Upper lobe of right lung (tissue), 1 donor: ENCODE data around the gene BRD3OS. TPM values are rescaled to one million over a fixed set of nuclear protein-coding genes. Genes with fewer than 3 reads are reported as not detected.
"Not testable (repeated sequence)": the region's sequence is repeated elsewhere in the genome, so short reads cannot be mapped to it uniquely, and the experiment has no call there.

Experiments
- ATAC-seq: fragments of 200-7000 bp; cut with Tn5 transposase; one replicate; pipeline ENCODE4 v1.9.1; 2020; ENCODE audit warnings: mild to moderate bottlenecking, moderate library complexity
- DNase-seq: peaks from one replicate; pipeline ENCODE4 v3.0.0-alpha.2; 2020
- H3K27ac ChIP-seq: fragments of 200-600 bp; one replicate; pipeline ENCODE4 v1.8.0; 2022
- H3K27me3 ChIP-seq: fragments of 200-600 bp; one replicate; pipeline ENCODE4 v1.8.0; 2022; ENCODE audit warnings: mild to moderate bottlenecking
- H3K36me3 ChIP-seq: fragments of 200-600 bp; one replicate; pipeline ENCODE4 v1.8.0; 2022
- H3K4me1 ChIP-seq: fragments of 200-600 bp; one replicate; pipeline ENCODE4 v1.8.0; 2022
- H3K4me3 ChIP-seq: fragments of 200-600 bp; one replicate; pipeline ENCODE4 v1.8.0; 2022; ENCODE audit warnings: mild to moderate bottlenecking
- H3K9me3 ChIP-seq: fragments of 200-600 bp; one replicate; pipeline ENCODE4 v1.8.0; 2022
- intact Hi-C: fragments of 100-400 bp; cut with DNase I; formaldehyde crosslinking; loops from one replicate; pipeline ENCODE4 v1.11.0; 2022
- total RNA-seq: library from RNA; stranded (reverse); fragmentation: NEBNext Ultra II Directional; extraction: Animal tissue kit (Norgen Biotek cat#: 25700); gene quantifications from one replicate; pipeline ENCODE4 v1.2.1, GENCODE V29; 2021
- TF ChIP-seq, protein P1 (sequence below): fragments of 200-600 bp; IDR thresholded peaks from one replicate; pipeline ENCODE4 v1.8.0; 2022; ENCODE audit warnings: antibody characterized with exemption
- donor health status: DM: no; HTN: yes; CAD: no; lungs with severe emphysema.

The BRD3OS gene
- total RNA-seq, 1 donor from 2014 or later = 10.7 TPM

DNA sequence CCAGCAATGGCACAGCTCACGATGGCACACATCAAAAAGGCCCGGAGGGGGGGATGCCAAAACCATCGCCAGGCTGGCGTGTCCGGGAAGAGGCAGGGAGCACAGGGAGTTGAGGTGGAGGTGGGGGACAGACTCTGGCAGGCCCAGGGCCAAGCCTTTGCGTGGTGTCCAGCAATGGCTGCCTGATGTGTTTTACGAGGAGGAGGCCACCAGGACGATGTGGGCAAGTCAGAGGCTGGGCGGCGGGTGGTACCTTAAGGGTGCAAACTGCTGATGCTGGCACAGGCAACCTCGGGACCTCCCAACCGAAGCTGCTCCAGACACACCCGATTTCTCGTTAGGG, 37.9 kb upstream of the BRD3OS start:
- DNase-seq = peak; percentile 46
- H3K27ac ChIP-seq = no peak overlapping the region
- H3K27me3 ChIP-seq = no peaks in the 10 kb centered on the region
- no peak for ATAC-seq
- TF ChIP-seq, protein P1, sequence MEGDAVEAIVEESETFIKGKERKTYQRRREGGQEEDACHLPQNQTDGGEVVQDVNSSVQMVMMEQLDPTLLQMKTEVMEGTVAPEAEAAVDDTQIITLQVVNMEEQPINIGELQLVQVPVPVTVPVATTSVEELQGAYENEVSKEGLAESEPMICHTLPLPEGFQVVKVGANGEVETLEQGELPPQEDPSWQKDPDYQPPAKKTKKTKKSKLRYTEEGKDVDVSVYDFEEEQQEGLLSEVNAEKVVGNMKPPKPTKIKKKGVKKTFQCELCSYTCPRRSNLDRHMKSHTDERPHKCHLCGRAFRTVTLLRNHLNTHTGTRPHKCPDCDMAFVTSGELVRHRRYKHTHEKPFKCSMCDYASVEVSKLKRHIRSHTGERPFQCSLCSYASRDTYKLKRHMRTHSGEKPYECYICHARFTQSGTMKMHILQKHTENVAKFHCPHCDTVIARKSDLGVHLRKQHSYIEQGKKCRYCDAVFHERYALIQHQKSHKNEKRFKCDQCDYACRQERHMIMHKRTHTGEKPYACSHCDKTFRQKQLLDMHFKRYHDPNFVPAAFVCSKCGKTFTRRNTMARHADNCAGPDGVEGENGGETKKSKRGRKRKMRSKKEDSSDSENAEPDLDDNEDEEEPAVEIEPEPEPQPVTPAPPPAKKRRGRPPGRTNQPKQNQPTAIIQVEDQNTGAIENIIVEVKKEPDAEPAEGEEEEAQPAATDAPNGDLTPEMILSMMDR = no peak
- no peaks in the 10 kb centered on the region for H3K9me3 ChIP-seq
- no peak overlapping the region for H3K4me3 ChIP-seq
- intact Hi-C loops = no loop called here
- peaks cover 13% of the 10 kb centered on the region for H3K4me1 ChIP-seq
- no peaks in the 10 kb centered on the region for H3K36me3 ChIP-seq

DNA sequence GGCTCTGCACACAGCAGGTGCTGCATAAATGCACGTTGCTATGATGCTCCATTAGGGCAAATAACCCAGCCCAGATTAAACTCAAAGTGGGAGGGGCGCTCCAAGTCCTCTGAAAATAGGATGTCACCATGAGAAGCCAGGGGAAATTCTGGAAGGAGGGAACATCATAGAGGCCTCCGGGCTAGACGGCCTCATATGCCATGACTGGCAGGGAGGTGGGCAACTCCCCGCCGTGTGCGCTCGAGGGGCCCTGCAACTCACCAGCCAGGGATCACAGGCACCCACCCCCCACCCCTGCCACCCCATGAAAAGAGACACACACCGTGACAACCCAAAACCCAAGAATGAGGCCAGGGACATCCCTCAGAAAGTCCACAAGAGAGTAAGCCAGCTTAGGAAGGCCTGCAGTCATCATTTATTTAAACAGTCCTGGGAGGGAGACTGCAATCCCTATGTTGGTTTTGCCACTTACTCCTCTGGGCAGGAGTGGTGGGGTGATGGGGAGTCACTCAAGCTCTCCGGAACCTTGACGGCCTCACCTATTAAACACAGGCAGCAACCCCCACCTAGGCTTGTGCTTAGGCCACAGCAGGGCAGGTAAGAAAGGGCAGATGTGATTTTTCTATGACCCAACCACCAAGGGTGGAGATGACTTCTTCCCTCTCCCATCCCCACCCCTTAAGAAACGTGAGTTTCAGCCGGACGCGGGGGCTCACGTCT, 37.2 kb upstream of the BRD3OS start:
- H3K36me3 ChIP-seq = no peaks in the 10 kb centered on the region
- no peaks in the 10 kb centered on the region for H3K9me3 ChIP-seq
- intact Hi-C loops = no loop called here
- TF ChIP-seq, protein P1 = no peak
- DNase-seq = no peak
- H3K27ac ChIP-seq = no peak overlapping the region
- H3K4me1 ChIP-seq = peaks cover 14% of the 10 kb centered on the region
- no peak for ATAC-seq
- no peak overlapping the region for H3K4me3 ChIP-seq
- H3K27me3 ChIP-seq = no peaks in the 10 kb centered on the region

DNA sequence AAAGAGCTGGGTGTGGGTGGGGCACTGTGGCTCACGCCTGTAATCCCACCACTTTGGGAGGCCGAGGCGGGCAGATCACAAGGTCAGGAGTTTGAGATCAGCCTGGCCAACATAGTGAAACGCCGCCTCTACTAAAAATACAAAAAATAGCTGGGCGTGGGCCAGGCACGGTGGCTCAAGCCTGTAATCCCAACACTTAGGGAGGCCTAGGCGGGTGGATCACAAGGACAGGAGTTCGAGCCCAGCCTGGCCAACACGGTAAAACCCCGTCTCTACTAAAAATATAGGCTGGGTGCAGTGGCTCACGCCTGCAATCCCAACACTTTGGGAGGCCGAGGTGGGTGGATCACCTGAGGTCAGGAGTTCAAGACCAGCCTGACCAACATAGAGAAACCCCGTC, 36.5 kb upstream of the BRD3OS start:
- H3K27ac ChIP-seq, H3K4me3 ChIP-seq, ATAC-seq, H3K9me3 ChIP-seq, intact Hi-C loops, DNase-seq, H3K27me3 ChIP-seq, H3K36me3 ChIP-seq: not testable (repeated sequence)
- H3K4me1 ChIP-seq = peaks cover 20% of the 10 kb centered on the region

DNA sequence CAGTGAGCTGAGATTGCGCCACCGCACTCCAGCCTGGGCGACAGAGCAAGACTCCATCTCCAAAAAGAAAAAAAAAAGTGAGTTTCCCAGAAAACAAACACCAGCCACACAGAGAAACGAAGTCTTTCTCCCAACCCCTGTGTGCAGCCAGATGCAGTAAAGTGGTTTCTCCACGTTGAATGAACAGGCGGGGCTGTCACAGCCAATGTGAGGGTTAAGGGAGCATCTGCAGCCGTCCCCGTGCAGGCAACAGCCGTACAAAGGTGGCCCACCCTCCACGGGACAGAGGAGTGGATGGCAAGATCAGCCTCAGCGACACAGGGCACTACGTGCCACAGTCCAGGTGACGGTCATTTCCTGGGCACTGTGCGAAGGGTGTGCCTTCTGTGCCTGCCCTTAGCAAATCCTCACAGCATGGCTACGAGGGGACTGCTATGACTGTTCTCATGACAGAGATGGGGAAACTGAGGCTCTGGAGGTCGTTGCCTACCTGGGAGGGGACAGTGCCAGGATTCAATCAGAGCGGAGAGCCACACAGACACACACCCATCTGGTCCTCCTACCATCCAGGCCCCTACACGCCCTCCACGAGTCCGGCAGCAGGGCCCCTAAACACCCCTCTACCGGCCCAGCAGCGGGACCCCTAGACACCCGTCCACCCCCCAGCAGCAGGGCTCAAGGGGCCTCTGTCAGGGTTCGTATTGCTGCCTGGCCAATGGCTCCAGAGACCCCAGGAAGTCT, 35.5 kb upstream of the BRD3OS start:
- ATAC-seq (no peak), DNase-seq (peak; percentile 58)
- H3K4me1 ChIP-seq = peaks cover 26% of the 10 kb centered on the region
- H3K36me3 ChIP-seq = no peaks in the 10 kb centered on the region
- no peaks in the 10 kb centered on the region for H3K27me3 ChIP-seq
- peak overlapping the region; percentile 58 for H3K27ac ChIP-seq
- no peaks in the 10 kb centered on the region for H3K9me3 ChIP-seq
- TF ChIP-seq, protein P1 = no peak
- intact Hi-C loops = no loop called here
- H3K4me3 ChIP-seq = peak overlapping the region; percentile 77

DNA sequence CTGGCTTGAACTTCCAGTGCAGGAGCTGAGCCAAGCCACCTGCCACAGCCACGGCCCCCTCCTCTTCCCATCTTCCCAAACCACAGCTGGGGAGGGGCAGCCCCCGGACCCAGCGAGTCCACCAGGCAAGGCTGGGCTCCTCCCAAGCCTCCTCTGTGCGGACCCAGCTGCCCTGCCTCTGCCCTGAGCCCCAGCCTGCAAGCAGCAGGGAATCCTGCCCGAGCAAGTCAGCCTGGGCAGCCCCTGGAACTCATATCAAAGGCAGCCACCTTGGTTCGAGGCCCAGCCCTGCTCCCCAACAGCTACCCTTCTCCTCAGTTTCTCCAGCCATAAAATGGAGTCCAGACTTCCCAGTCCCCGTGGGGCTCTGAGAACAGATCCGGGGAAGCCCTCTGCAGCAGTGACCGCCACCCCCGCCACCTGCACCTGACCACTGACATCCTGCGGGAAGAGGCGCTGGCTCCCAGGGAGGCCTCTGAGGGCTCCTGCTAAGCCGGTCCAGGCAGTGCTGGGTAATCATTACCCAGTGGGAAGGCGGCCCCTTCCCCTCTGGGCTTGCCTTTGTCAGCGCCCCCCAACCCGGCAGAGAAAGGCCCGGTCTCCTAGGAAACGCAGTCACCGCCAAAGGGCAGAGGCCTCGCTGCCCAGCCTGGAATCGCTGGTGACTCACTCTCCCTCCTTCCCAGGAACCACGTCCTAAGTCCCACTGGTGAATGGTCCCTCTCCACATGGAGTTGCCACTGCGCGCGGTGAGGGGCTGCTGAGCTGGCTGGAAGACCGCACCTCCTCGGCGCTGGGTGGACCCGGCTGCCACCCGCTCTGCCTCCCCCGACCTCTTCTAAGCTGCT, 34.7 kb upstream of the BRD3OS start:
- peaks cover 26% of the 10 kb centered on the region for H3K4me1 ChIP-seq
- TF ChIP-seq, protein P1 = no peak
- no peaks in the 10 kb centered on the region for H3K9me3 ChIP-seq
- peak overlapping the region; percentile 58 for H3K27ac ChIP-seq
- no peaks in the 10 kb centered on the region for H3K36me3 ChIP-seq
- ATAC-seq (peak; percentile 1), DNase-seq (no peak)
- peak overlapping the region; percentile 77 for H3K4me3 ChIP-seq
- no peaks in the 10 kb centered on the region for H3K27me3 ChIP-seq
- intact Hi-C loops = no loop called here
